ENCODE data around the gene SARNP.

The SARNP gene

DNA sequence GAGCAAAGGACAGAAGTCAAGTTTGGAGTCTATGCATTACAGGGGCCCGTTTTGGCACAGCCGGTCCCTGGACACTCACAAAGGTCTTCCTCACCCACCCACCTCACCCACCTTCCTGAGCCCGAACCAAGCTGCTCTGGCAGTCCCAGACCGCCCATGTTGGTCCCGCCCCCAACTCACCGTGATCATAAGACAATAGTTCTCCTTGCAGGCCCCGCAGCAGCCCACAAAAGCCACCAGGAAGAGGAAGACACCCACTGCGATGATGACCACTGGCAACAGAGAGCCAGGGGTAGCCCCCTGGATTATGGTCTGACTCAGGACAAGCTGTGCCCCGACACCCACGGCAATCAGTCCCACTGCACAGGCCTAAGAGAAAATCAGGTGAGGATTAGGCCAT, 90.6 kb downstream of the SARNP start:
- DNase-seq (ENCODE audit: low read depth in 1 of 2, low spot score in 1 of 2): no peak

DNA sequence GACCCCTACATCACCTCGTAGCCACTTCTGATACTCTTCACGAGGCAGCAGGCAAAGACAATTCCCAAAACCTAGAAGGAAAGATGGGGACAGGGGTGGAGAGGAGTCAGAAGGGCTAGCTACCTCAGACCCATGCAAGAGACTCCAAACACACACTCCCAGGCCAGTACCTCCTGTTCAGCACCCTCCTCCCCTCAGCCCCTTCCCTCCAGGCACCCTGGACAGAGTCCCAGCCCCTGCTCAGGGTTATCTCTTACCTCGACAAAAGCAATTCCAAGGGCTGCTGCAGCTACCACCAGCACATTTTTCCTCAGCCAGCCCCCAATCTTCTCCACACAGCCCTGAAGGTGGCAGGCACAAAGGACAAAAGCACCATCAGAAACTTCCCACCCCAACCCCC, 92.0 kb downstream of the SARNP start:
- DNase-seq (ENCODE audit: low read depth in 1 of 2, low spot score in 1 of 2): no peak

DNA sequence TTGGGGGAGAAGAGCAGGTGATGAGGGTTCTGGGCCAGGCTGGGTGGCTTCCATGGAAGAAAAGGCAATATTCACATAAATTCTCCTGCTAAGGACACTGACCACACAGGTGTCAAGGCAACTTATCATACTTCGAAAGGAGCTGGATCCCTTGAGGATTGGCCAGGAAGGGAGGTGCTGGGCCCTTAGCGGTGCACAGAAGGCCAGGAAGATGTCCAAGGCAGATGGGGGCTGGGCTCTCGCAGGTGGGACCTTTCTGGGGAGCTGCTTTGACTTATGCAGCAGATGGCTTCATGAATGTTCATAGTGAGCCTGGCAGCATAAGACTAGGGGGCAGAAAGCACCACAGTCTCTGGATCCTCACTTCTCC, 92.6 kb downstream of the SARNP start:
- no peak for DNase-seq (ENCODE audit: low read depth in 1 of 2, low spot score in 1 of 2)

DNA sequence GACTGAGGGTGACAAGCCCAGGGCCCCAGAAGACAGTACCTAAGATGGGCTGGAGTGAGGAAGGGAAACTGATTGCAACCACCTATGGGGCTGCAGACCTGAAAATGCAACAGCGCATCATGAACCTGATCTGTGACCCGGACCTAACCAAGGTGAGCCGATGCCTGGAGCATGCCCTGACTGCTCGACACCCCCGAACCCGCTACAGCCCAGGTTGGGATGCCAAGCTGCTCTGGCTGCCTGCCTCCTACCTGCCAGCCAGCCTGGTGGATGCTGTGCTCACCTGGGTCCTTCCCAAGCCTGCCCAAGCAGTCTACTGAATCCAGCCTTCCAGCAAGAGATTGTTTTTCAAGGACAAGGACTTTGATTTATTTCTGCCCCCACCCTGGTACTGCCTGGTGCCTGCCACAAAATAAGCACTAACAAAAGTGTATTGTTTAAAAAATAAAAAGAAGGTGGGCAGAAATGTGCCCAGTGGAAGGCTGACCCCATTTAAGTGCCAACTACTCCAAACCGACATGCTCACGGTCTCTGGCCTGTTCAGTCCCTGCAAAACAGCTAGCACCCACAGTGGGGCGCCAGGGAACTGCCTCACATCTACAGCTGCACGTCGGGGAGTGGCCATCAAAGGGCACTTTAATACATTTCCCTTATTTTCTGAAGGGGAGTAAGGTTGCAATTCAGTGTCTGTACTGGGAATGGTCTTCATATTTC, 93.1 kb downstream of the SARNP start:
- peak; percentile 38 to 47 for DNase-seq (ENCODE audit: low read depth in 1 of 2, low spot score in 1 of 2)

DNA sequence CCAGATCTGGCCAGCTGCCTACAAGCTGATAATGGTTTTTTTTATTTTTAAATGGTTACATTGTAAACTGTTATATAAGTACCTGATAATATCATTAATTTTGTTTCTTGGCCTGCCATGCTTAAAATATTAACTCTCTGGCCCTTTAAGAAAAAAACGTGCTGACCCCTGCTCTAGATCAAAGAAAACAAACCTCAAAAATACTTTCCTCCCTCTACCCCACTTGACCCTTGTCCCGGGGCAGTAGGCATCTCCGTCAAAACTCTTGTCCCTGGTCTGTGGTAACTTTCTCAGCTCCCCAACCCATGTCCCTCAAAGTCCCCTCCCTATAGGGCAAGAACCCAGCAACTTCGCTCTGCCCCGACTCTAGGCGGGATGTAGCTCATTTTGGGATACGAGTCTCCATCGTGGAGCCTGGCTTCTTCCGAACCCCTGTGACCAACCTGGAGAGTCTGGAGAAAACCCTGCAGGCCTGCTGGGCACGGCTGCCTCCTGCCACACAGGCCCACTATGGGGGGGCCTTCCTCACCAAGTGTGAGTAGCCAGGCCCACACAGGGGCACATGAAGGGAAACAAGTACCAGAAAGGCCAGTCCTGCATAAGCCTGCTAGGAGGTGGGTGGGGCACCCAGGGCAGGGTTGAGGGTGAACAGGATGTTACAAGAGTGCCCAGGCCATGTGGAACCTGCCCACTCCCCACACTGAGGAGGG, 93.9 kb downstream of the SARNP start:
- DNase-seq (ENCODE audit: low read depth in 1 of 2, low spot score in 1 of 2): no peak

DNA sequence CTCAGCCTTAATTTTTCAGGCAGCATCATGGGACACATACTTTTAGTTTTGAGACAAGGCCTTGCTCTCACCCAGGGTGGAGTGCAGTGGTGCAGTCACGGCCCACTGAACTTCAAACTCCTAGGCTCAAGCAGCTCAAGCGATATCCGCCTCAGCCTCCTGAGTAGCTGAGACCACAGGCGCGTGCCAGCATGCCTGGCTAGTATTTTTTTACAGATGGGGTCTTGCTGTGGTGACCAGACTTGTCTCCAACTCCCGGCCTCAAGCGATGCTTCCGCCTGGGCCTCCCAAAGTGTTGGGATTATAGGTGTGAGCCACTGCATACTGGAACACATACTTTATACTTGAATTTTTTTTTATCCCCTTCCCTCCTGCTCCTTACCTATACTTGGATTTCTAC, 94.6 kb downstream of the SARNP start:
- no peak for DNase-seq (ENCODE audit: low read depth in 1 of 2, low spot score in 1 of 2)

DNA sequence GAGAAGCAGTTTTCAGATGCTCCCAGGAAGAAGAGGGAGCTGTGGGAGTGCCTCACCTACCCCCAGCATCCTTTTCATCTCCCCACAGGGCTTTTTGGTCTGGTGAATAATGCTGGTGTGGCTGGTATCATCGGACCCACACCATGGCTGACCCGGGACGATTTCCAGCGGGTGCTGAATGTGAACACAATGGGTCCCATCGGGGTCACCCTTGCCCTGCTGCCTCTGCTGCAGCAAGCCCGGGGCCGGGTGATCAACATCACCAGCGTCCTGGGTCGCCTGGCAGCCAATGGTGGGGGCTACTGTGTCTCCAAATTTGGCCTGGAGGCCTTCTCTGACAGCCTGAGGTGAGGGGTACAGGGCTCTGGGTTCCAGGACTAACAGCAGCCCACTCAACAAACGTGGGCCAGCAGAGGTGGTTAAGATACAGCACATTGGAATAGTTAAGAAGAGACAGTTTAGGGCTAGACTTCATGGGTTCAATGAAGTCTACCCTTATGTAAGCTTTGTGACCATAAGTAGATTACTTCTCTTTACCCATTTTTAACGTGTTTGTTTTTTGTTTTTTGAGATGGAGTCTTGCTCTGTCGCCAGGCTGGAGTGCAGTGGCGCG, 95.8 kb downstream of the SARNP start:
- DNase-seq (ENCODE audit: low read depth in 1 of 2, low spot score in 1 of 2): no peak

DNA sequence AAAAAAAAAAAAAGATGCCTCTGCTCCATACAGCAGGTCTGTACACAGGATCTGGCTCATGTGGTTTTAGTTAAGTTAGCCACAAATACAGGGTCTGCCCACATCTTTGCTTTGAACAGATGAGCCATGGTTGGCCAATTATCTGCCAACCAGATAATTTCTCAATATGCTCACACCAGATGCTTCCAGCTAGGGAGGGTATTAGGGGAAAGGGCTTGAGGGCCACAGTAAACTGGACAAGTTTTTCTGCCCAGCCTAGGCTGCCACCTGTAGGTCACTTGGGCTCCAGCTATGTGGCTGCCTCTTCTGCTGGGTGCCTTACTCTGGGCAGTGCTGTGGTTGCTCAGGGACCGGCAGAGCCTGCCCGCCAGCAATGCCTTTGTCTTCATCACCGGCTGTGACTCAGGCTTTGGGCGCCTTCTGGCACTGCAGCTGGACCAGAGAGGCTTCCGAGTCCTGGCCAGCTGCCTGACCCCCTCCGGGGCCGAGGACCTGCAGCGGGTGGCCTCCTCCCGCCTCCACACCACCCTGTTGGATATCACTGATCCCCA, 96.6 kb downstream of the SARNP start:
- DNase-seq (ENCODE audit: low read depth in 1 of 2, low spot score in 1 of 2): no peak

DNA sequence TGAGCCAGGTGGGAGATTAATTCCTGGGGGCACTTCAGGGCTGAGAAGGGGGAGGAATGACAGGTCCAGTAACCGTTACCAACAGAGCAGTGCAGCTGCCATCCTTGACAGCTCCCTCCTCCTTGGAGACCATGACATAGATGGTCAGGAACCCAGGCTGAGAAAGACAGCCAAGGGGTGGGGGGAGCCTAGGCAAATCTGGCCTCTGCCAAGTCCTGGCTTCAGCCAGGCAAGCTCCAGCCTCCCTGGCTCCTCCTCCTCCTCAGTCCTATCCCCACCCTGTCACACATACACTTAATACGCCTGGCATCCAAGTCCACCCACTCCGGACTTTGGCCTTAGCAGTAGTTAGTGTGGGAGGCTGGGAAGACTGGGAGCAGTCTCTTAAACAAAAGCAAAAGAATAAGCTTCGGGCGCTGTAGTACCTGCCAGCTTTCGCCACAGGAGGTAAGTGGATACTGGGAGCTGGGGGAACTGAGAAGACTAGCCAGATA, 97.4 kb downstream of the SARNP start, which contains the start of gene RDH5:
Gene RDH5 (plus strand): TSS at position 323 of the 494 bp plus-strand sequence. CDS start 792 bp downstream, outside the sequence.
- DNase-seq (ENCODE audit: low read depth in 1 of 2, low spot score in 1 of 2): no peak

DNA sequence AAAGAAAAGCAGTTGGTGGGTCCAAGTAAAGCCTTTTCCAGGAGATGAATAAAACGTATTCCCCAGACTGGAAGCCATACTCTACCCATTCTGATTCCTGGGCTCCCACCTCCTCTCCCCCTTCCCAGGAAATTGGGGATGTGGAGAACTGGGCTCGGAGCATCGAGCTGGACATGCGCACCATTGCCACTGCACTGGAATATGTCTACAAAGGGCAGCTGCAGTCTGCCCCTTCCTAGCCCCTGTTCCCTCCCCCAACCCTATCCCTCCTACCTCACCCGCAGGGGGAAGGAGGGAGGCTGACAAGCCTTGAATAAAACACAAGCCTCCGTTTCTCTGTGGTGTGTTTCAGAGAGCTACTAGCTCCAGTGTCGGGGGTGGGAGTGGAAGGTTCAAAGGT, 98.2 kb downstream of the SARNP start:
- no peak for DNase-seq (ENCODE audit: low read depth in 1 of 2, low spot score in 1 of 2)

DNA sequence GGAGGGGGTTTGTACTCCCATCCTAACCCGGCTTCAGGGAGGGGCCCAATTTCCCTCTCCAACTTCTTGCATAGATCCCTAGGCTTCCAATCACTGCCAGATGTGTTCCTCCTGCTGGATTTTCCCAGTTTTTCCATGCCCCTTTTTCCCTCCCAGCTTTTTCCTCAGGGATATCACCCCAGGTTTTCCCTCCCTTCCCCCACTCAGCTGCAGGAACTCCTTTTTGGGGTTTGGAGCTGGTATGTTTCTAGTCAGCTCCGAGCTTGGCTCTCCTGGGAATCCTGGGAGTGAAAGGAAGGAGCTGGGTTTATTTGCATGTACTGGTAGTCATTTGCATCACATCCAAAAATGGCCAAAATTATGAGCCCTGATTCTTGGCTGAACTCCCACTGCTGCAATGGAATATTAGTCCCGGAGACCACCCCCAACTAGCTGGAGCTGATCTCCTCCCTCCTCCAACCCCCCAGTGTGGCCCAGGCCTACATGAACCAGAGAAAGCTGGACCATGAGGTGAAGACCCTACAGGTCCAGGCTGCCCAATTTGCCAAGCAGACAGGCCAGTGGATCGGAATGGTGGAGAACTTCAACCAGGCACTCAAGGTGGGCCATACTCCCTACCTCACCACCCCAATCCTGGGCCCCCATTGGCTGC, 98.8 kb downstream of the SARNP start:
- no peak for DNase-seq (ENCODE audit: low read depth in 1 of 2, low spot score in 1 of 2)

DNA sequence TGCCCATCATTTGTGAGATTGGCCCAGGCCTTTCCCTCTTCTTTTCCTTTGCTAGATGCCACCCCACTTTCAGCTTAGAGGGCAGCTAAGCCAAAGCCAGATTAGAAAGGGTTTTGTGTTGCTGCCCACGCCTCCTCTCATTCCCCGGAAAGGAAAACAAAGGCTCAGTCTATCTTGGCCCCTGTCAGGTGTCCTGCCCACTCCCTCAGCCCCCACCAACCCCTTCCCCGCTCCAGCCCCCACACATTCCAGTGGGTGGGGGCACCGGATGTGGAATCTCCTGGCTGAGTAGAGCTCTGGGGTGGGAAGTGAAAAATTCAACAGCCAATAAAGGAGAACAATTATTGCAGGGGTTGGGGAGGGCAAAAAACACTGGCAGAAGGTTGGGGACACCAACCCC, 99.5 kb downstream of the SARNP start:
- no peak for DNase-seq (ENCODE audit: low read depth in 1 of 2, low spot score in 1 of 2)

DNA sequence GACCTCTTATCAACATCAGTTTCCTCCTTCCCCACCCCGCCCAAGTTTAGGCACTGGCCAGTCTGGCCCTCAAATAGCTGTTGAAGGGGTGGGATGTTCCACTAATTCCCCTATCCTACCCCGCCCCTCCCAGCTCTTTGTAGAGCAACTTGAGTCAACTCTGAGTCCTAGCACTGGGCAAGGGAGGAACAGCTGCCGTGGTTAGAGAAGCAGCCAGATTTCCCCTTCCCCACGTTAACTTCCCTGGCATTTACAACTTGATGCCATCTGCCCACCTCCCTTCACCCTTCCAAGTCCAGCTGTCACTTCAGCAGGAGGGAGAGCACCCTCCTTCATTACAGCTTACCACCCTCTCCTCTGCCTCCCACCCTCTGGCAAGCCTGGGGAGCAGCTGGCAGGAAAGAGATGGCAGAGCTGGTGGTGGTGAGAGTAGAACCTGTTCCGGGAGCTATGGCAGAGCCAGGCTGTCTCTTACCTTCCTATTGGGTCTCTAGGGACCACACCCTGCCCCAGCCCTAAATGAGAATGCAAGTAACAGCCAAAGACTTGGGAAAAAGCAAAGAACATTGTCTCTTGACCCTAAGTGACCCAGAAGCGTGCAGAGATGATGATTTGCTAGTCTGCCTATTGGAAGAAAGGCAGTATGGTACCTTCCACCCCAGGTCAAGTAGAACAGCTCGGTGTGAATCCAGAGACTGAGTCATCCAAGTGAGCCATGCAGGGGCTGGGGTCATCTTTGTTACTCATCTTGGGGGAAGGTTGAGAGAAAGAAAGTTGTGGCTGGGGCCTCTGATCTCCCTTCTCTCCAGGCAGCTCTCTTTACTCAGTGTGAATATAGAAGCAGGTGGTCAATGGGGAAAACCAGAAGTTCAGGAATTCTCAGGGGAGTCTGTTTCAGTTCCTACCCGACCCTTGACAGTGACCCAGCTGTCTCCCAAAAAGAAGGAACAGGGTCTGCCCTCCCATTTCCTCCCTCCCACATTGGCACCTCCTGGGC, 100.2 kb downstream of the SARNP start:
- DNase-seq (ENCODE audit: low read depth in 1 of 2, low spot score in 1 of 2): no peak

DNA sequence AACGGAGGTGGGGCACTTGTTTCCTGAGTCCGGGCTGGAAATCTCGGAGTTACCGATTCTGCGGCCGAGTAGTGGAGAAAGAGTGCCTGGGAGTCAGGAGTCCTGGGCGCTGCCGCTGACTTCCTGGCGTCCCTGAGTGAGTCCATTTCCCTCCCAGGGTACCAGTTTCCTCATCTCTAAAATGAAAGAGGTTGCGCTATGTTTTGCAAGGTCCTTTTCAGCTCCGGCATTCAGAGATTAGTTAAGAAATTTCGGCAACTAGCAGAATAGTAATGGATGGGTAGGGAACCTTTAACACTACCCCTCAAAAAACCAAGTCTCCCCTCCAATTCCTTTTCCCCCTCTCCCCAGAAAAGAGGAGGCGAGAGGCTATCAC, 101.0 kb downstream of the SARNP start:
- no peak for DNase-seq (ENCODE audit: low read depth in 1 of 2, low spot score in 1 of 2)

DNA sequence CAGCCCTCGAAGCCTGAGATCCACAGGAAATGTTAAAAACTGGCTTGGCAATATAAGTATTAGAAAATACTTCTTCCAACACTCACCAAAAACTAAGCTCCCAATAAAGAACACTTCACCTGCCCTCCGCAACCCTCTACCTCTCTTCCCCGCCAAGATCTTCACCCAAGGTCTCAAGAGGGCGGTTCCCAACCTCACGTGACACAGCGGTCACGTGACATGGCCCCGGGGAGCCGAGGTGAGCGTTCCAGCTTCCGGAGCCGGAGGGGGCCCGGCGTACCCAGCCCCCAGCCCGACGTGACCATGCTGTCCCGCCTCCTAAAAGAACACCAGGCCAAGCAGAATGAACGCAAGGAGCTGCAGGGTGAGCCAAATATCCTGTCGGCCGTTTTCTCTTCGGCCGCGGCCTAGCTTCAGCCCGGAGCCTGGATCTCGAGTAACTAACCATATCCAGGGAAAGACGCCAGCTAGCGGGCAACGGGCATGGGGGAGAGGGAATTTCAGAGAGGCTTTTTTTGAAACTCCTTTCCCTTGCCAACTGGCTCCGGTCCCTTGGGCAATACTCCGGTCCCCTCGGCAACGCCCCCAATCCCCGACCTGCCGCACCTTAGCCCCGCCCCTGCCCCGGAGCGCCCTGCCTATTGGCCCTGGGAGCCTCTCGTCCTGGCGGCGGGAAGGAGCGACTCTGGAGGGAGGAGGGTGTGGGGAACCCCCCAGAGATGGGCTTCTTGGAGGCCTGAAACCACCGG, 101.5 kb downstream of the SARNP start, which contains the start of gene BLOC1S1:
Gene BLOC1S1 (plus strand): TSS at position 214 of the 749 bp plus-strand sequence. CDS start 6 bp downstream, at position 220.
- peak; percentile 84 to 88 for DNase-seq (ENCODE audit: low read depth in 1 of 2, low spot score in 1 of 2)

DNA sequence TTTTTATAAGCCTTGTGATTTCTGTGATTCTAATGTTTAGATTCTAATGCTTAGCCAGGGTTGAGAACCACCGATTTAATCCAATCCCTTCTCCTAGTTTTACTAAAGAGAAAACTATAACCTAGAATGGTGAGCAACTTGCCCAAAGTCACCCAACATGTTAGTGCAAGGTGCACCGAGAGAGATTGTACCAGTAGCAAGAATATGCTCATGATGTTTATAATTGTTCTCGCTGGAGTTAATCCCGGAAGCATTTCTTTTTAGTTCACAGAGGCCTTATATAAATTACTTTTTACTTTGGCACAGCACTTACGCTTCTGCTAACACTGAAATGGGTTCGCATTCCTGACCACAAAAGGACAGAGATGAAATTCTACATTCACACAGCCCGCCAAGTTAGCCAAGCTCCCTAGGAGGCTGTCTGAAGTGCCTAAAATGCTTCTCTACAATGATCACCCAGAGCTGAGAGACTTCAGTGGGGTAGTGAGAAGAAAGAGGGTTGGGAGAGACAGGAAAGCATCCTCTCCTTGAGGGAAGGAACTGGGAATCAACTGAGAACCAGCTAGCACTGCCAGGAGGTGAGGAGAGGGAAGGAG, 102.3 kb downstream of the SARNP start:
- no peak for DNase-seq (ENCODE audit: low read depth in 1 of 2, low spot score in 1 of 2)

DNA sequence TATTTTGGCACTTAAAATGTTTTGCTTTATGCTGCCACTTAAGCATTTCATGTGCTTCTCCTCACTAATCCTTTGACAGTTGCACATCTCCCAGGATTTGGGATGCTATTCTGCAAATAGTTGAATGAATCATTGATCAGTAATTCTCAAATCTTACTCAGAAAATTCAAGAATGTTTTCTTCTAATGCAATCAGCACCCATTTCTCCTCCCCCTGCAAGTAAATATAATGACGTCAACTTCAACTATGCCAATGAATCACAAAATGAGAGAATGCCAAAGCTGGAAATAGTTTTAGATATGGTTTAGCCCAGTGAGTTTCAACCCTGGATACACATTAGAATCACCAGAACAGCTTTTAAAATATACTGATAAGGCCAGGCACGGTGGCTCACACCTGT, 103.8 kb downstream of the SARNP start:
- no peak for DNase-seq (ENCODE audit: low read depth in 1 of 2, low spot score in 1 of 2)

DNA sequence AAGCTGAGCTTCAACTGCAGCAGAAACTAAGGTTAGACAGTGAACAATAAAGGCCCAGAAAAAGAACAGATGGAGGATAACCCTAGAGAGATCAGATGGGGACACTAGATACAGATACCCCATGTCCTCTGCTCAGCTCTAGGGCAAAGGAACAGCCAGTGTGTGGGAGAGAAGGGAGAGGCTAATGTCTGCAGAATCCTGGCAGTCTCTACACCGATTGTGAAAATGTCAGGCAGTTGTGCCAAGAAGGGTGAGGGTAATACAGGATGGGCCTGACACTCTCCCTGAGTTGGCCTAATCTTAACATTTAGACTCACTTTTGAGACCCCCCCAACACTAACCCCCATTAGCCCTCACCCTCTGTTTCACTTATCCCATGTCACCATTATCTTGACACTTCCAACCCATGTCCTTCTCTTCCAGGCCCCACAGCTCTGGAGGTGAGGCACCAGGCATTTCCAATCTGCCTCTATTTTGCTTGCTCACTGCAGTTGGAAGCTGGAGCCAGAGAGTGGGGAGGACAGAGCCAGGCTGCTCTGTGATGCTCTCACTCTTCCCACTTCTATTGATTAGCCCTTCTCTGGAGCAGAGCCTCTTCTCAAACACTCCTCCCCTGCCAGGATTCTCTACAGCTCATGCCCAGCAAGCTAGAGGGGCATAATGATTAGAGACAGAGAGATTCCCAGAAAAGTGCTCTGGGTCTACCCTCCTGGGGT, 104.7 kb downstream of the SARNP start:
- no peak for DNase-seq (ENCODE audit: low read depth in 1 of 2, low spot score in 1 of 2)

Data from activated T-helper 1 cell treated with anti-CD3 and anti-CD28 coated beads, Interleukin-2, amount 50 U/mL, for 16 hours (primary cell).